Measurements from ENCODE around the gene LBX2. TPM values are rescaled to one million over a fixed set of nuclear protein-coding genes. Genes with fewer than 3 reads are reported as not detected.

The LBX2 gene
- total and polyA plus RNA-seq, 2 experiments from 2014 or later = 0.80 TPM; not detected in 1

GRCh38 chr2:74525717-74526648, 26.6 kb upstream of the LBX2 start, which contains the start of gene DQX1:
Gene DQX1, minus strand, starts transcription at chr2:74526231. Its CDS starts 502 bp downstream, at chr2:74525729.
- H3K9me3 ChIP-seq (ENCODE audit: low read depth) = no peaks in the 10 kb centered on the region
- peaks cover 34% of the 10 kb centered on the region for H3K27me3 ChIP-seq
- no peak within 1 kb of the TSS for H3K27ac ChIP-seq
- no peak for TF ChIP-seq CTCF (IDR thresholded peaks at IDR 0.05; ENCODE audit: low read depth, low read length)
- peak in 1 of 2 donors; percentile 44 for DNase-seq (ENCODE audit: low read depth in 1 of 2, low spot score in 1 of 2)
- no peak within 1 kb of the TSS for H3K4me3 ChIP-seq
- H3K36me3 ChIP-seq = peaks cover 10% of the 10 kb centered on the region
- peaks cover 9% of the 10 kb centered on the region for H3K4me1 ChIP-seq (ENCODE audit: low read depth)

GRCh38 chr2:74524955-74525716, 25.7 kb upstream of the LBX2 start:
- peaks cover 42% of the 10 kb centered on the region for H3K27me3 ChIP-seq
- no peak for DNase-seq (ENCODE audit: low read depth in 1 of 2, low spot score in 1 of 2)
- no peaks in the 10 kb centered on the region for H3K9me3 ChIP-seq (ENCODE audit: low read depth)
- peaks cover 10% of the 10 kb centered on the region for H3K36me3 ChIP-seq
- peaks cover 5% of the 10 kb centered on the region for H3K4me1 ChIP-seq (ENCODE audit: low read depth)
- no peak overlapping the region for H3K4me3 ChIP-seq
- H3K27ac ChIP-seq = no peak overlapping the region
- no peak for TF ChIP-seq CTCF (IDR thresholded peaks at IDR 0.05; ENCODE audit: low read depth, low read length)

GRCh38 chr2:74524005-74524404, 24.6 kb upstream of the LBX2 start:
- DNase-seq (ENCODE audit: low read depth in 1 of 2, low spot score in 1 of 2) = no peak
- no peak overlapping the region for H3K4me3 ChIP-seq
- peaks cover 54% of the 10 kb centered on the region for H3K27me3 ChIP-seq
- no peak for TF ChIP-seq CTCF (IDR thresholded peaks at IDR 0.05; ENCODE audit: low read depth, low read length)
- peaks cover 5% of the 10 kb centered on the region for H3K4me1 ChIP-seq (ENCODE audit: low read depth)
- no peak overlapping the region for H3K27ac ChIP-seq
- H3K9me3 ChIP-seq (ENCODE audit: low read depth) = no peaks in the 10 kb centered on the region
- H3K36me3 ChIP-seq = peaks cover 10% of the 10 kb centered on the region

GRCh38 chr2:74522516-74522915, 23.1 kb upstream of the LBX2 start:
- no peak for TF ChIP-seq CTCF (IDR thresholded peaks at IDR 0.05; ENCODE audit: low read depth, low read length)
- H3K4me1 ChIP-seq (ENCODE audit: low read depth) = no peaks in the 10 kb centered on the region
- H3K27ac ChIP-seq = no peak overlapping the region
- H3K27me3 ChIP-seq = peaks cover 68% of the 10 kb centered on the region
- no peaks in the 10 kb centered on the region for H3K9me3 ChIP-seq (ENCODE audit: low read depth)
- no peak for DNase-seq (ENCODE audit: low read depth in 1 of 2, low spot score in 1 of 2)
- peaks cover 10% of the 10 kb centered on the region for H3K36me3 ChIP-seq
- no peak overlapping the region for H3K4me3 ChIP-seq

GRCh38 chr2:74516650-74517049, 17.2 kb upstream of the LBX2 start:
- DNase-seq (ENCODE audit: low read depth in 1 of 2, low spot score in 1 of 2) = no peak
- peaks cover 100% of the 10 kb centered on the region for H3K27me3 ChIP-seq
- no peak overlapping the region for H3K4me3 ChIP-seq
- H3K36me3 ChIP-seq = no peaks in the 10 kb centered on the region
- no peaks in the 10 kb centered on the region for H3K9me3 ChIP-seq (ENCODE audit: low read depth)
- H3K27ac ChIP-seq = no peak overlapping the region
- TF ChIP-seq CTCF (IDR thresholded peaks at IDR 0.05; ENCODE audit: low read depth, low read length) = no peak
- no peaks in the 10 kb centered on the region for H3K4me1 ChIP-seq (ENCODE audit: low read depth)

Measured in cardiac muscle cell (in vitro differentiated cells and primary cell).